CMK (cell line): ENCODE measurements around the gene CNPY3.

Experiments used
- DNase-seq: peaks from one replicate; pipeline ENCODE4 v3.0.0-alpha.2; 2010; ENCODE audit warnings: low read depth

The CNPY3 gene

GRCh38 chr6:42981836-42982235 lies 52.6 kb downstream of the CNPY3 start:
- DNase-seq: no peak

GRCh38 chr6:42984001-42984923 lies 55.0 kb downstream of the CNPY3 start, which contains the start of gene PPP2R5D:
Gene PPP2R5D, plus strand, starts transcription at chr6:42984570. Its CDS starts 108 bp downstream, at chr6:42984678.
- DNase-seq: peak; percentile 88

GRCh38 chr6:42984924-42985475 lies 55.7 kb downstream of the CNPY3 start:
- DNase-seq: no peak

GRCh38 chr6:42987533-42988451 lies 58.5 kb downstream of the CNPY3 start:
- no peak for DNase-seq

GRCh38 chr6:42988486-42989020 lies 59.3 kb downstream of the CNPY3 start:
- DNase-seq: no peak
